Neuronal stem cell (in vitro differentiated cells): ENCODE measurements around the gene ATRX.

Experiments used
- DNase-seq: peaks from one replicate; pipeline ENCODE4 v3.0.0-alpha.2; 2013; ENCODE audit warnings: low spot score
- H2AFZ ChIP-seq: one replicate; pipeline ENCODE4 v1.6.1; 2013; ENCODE audit warnings: mild to moderate bottlenecking, low read length, inconsistent platforms
- H2AK5ac ChIP-seq: 2 replicates; pipeline ENCODE4 v1.6.1; 2013; ENCODE audit warnings: low read depth, mild to moderate bottlenecking, inconsistent platforms, low read length, moderate library complexity, mixed read lengths
- H2BK120ac ChIP-seq: 2 replicates; pipeline ENCODE4 v1.6.1; 2013; ENCODE audit warnings: low read depth, mild to moderate bottlenecking, inconsistent platforms, low read length, moderate library complexity, mixed read lengths
- H2BK12ac ChIP-seq: one replicate; pipeline ENCODE4 v1.6.1; 2013; ENCODE audit warnings: low read length, inconsistent platforms
- H2BK15ac ChIP-seq: 2 replicates; pipeline ENCODE4 v1.6.1; 2013; ENCODE audit warnings: mild to moderate bottlenecking, low read length, inconsistent platforms, mixed read lengths
- H2BK5ac ChIP-seq: one replicate; pipeline ENCODE4 v1.6.1; 2013; ENCODE audit warnings: inconsistent platforms, mild to moderate bottlenecking, low read length, moderate library complexity
- H3K14ac ChIP-seq: one replicate; pipeline ENCODE4 v1.6.1; 2013; ENCODE audit warnings: low read length, inconsistent platforms
- H3K18ac ChIP-seq: 2 replicates; pipeline ENCODE4 v1.6.1; 2013; ENCODE audit warnings: low read length, inconsistent platforms
- H3K23ac ChIP-seq: 2 replicates; pipeline ENCODE4 v1.6.1; 2013; ENCODE audit warnings: low read depth, mild to moderate bottlenecking, mixed read lengths, low read length, inconsistent platforms; ENCODE audit not compliant: poor library complexity
- H3K27ac ChIP-seq: replicated peaks from 3 replicates; pipeline ENCODE4 v1.5.1; 2013; ENCODE audit warnings: low read length, inconsistent platforms
- H3K27me3 ChIP-seq, 3 experiments: 2 replicates each; pipeline ENCODE4 v1.6.1; 2013; ENCODE audit warnings: low read length in 3 of 3, mild to moderate bottlenecking in 2 of 3, inconsistent platforms in 1 of 3, low read depth in 1 of 3, mixed read lengths in 1 of 3, moderate library complexity in 1 of 3; ENCODE audit not compliant: control insufficient read depth in 3 of 3, insufficient read depth in 3 of 3
- H3K36me3 ChIP-seq, 2 donors: replicated peaks in 1 of 2; 2 replicates each; pipeline ENCODE4 v1.6.1; 2013; ENCODE audit warnings: low read length in 2 of 2; ENCODE audit not compliant: control insufficient read depth in 2 of 2, insufficient read depth in 2 of 2
- H3K4ac ChIP-seq: 2 replicates; pipeline ENCODE4 v1.6.1; 2013; ENCODE audit warnings: inconsistent platforms, mild to moderate bottlenecking, low read length, moderate library complexity
- H3K4me1 ChIP-seq, 2 donors: 1 replicate in 1 of 2; 2 replicates in 1 of 2; pipeline ENCODE4 v1.6.1; 2013; ENCODE audit warnings: low read length in 2 of 2, low read depth in 1 of 2; ENCODE audit not compliant: control insufficient read depth in 2 of 2, insufficient read depth in 1 of 2
- H3K4me2 ChIP-seq: one replicate; pipeline ENCODE4 v1.6.1; 2013; ENCODE audit warnings: mild to moderate bottlenecking, low read length, inconsistent platforms; ENCODE audit not compliant: insufficient read depth, poor library complexity, severe bottlenecking
- H3K4me3 ChIP-seq, 2 donors: 2 replicates each; pipeline ENCODE4 v1.5.1; 2013; ENCODE audit warnings: low read length in 2 of 2, mild to moderate bottlenecking in 2 of 2, inconsistent platforms in 1 of 2, moderate library complexity in 1 of 2
- H3K79me1 ChIP-seq: one replicate; pipeline ENCODE4 v1.6.1; 2013; ENCODE audit warnings: low read depth, mild to moderate bottlenecking, inconsistent platforms, low read length, moderate library complexity
- H3K9ac ChIP-seq: one replicate; pipeline ENCODE4 v1.6.1; 2013; ENCODE audit warnings: mild to moderate bottlenecking, low read depth, low read length, inconsistent platforms; ENCODE audit not compliant: poor library complexity
- H3K9me3 ChIP-seq, 2 donors: replicated peaks in 1 of 2; 2 replicates each; pipeline versions ENCODE3 to v1.6.1; 2013; ENCODE audit warnings: low read length in 2 of 2, mild to moderate bottlenecking in 2 of 2, inconsistent platforms in 1 of 2, low read depth in 1 of 2, mixed read lengths in 1 of 2, moderate library complexity in 1 of 2; ENCODE audit not compliant: control insufficient read depth in 2 of 2, insufficient read depth in 1 of 2
- H4K8ac ChIP-seq: one replicate; pipeline ENCODE4 v1.6.1; 2013; ENCODE audit warnings: low read depth, mild to moderate bottlenecking, inconsistent platforms, low read length, moderate library complexity
- H4K91ac ChIP-seq: one replicate; pipeline ENCODE4 v1.6.1; 2013; ENCODE audit warnings: low read length, low read depth, mild to moderate bottlenecking, inconsistent platforms; ENCODE audit not compliant: poor library complexity
- WGBS, 2 donors: extraction: QIAGEN DNeasy Blood & Tissue Kit; methylation state at CpG; one replicate each; pipeline ENCODE4 v1.1.7; 2013; ENCODE audit warnings: missing lambda C conversion rate in 2 of 2, mixed read lengths in 1 of 2; ENCODE audit not compliant: insufficient read length in 2 of 2, insufficient replicate concordance in 1 of 2; ENCODE audit errors: extremely low coverage in 2 of 2; 5-methylcytosine and 5-hydroxymethylcytosine counted together

ATRX gene

DNA sequence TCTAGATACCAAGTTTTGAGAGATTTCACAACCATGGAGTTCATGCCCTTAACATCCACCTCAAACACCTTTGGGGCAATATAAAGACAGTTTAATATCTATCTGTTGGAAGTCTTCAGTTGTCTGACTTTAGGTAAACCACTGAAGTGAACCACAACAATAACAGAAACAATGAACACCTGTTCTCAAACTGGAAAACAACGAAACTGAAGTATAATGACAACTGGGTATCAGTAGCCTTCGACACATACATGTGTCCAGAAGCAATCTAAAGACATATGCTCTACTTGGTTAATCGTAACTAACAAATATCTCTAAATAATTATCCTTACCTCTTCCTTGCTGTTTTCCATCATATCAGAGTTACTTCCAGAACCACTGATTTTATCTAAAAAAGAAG, 87.8 kb downstream of the ATRX start:
- H3K4ac ChIP-seq = no peak overlapping the region
- no peak overlapping the region for H2BK5ac ChIP-seq
- no peak overlapping the region for H2AK5ac ChIP-seq
- no peaks in the 10 kb centered on the region for H3K9me3 ChIP-seq
- H3K4me3 ChIP-seq = no peak overlapping the region
- WGBS, 2 donors = no CpG with 5 or more reads among the region's 3 CpGs
- no peak overlapping the region for H4K8ac ChIP-seq
- H2BK15ac ChIP-seq = no peak overlapping the region
- no peak overlapping the region for H3K18ac ChIP-seq
- H2BK12ac ChIP-seq = no peak overlapping the region
- H2BK120ac ChIP-seq = no peak overlapping the region
- H3K27ac ChIP-seq = no peak overlapping the region
- no peak overlapping the region for H3K4me2 ChIP-seq
- peaks cover 1% of the 10 kb centered on the region for H3K79me1 ChIP-seq
- no peak overlapping the region for H4K91ac ChIP-seq
- H3K4me1 ChIP-seq = no peaks in the 10 kb centered on the region
- H3K14ac ChIP-seq = no peak overlapping the region
- no peak overlapping the region for H3K9ac ChIP-seq
- peaks cover 0 to 59% of the 10 kb centered on the region in 2 donors for H3K36me3 ChIP-seq
- no peaks in the 10 kb centered on the region for H3K27me3 ChIP-seq
- no peak overlapping the region for H3K23ac ChIP-seq
- H2AFZ ChIP-seq = no peak overlapping the region
- no peak for DNase-seq

DNA sequence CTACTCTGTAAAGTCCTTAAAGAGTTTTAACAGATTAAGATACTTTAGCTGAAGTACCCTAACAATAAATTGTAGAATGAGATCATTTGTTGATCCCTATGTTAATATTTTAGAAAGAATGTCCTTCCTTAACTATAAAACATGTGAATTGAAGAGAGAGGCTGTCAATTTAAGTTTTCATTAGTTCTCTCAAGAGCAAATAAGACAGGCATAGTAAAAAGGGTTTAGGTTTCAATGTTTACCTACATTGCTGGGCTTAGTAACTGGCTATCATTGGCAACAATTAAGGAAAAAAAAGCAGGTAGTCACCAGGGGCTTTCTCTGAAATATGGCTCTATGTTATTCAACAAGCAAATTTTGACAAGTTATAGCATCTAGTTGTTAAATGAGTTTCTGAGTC, 91.5 kb downstream of the ATRX start:
- H3K14ac ChIP-seq = no peak overlapping the region

DNA sequence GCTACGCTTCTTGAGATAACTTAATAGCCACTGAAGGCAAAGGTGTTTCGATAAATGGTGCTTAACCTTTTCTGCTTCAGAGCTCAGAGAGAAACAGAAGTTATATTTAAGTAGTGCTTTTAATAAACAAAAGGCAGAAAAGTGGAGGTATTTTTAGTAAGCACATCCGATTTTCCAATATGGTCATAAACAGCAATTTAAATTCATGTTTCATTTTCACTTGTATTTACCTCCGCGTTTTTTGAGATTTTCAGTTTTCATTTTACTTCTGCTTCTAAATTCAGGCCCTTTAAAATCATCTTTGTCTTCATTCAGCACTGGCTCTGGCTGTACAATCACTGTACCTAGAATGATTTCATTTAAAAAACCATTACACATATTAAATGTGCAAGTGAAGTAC, 92.4 kb downstream of the ATRX start:
- Histone ChIP-seq H3K4me2 (no peak overlapping the region), H3K79me1 (no peaks in the 10 kb centered on the region), H4K91ac (no peak overlapping the region), H3K18ac (no peak overlapping the region), H2AFZ (no peak overlapping the region), H2BK120ac (no peak overlapping the region), H3K27me3 (no peaks in the 10 kb centered on the region), H3K23ac (no peak overlapping the region), H3K36me3 (peaks cover 0 to 86% of the 10 kb centered on the region in 2 donors), H3K9me3 (no peaks in the 10 kb centered on the region), H2BK12ac (no peak overlapping the region), H3K27ac (no peak overlapping the region), H3K14ac (no peak overlapping the region), H4K8ac (no peak overlapping the region), H2BK15ac (no peak overlapping the region), H3K4me3 (no peak overlapping the region), H3K9ac (no peak overlapping the region), H2BK5ac (no peak overlapping the region), H2AK5ac (no peak overlapping the region), H3K4ac (no peak overlapping the region), H3K4me1 (no peaks in the 10 kb centered on the region)
- no peak for DNase-seq
- WGBS, 2 donors = no CpG with 5 or more reads among the region's 5 CpGs

More for the DNA sequence above, 91.5 kb downstream of the ATRX start:
- Histone ChIP-seq H4K91ac (no peak overlapping the region), H3K36me3 (peaks cover 0 to 80% of the 10 kb centered on the region in 2 donors), H3K79me1 (no peaks in the 10 kb centered on the region), H3K4me3 (no peak overlapping the region), H3K4ac (no peak overlapping the region), H2AFZ (no peak overlapping the region), H3K23ac (no peak overlapping the region), H2BK15ac (no peak overlapping the region), H3K27ac (no peak overlapping the region), H2AK5ac (no peak overlapping the region), H2BK120ac (no peak overlapping the region), H2BK5ac (no peak overlapping the region), H3K4me1 (no peaks in the 10 kb centered on the region), H3K9ac (no peak overlapping the region), H3K4me2 (no peak overlapping the region), H3K27me3 (no peaks in the 10 kb centered on the region), H3K9me3 (no peaks in the 10 kb centered on the region), H4K8ac (no peak overlapping the region), H3K18ac (no peak overlapping the region), H2BK12ac (no peak overlapping the region)
- DNase-seq = no peak

DNA sequence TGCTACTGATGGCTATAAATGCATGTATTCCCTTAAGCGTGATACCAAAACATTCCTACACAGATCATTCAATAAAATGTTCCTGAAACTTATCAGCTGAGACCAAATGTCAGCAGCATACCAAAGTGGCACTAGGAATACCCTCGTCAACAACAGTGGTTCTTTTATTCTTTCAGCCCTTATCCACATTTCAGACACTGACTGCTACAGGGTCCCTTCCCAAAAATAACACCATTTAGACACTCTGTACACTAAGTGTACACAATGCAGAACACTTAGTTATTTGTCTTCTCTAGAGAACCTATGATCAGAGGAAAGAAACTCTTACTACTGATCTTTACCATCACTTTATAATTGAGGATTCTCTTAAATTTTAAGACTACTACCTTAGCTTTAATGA, 94.1 kb downstream of the ATRX start:
- no peak overlapping the region for H2BK5ac ChIP-seq
- H3K18ac ChIP-seq = no peak overlapping the region
- no peaks in the 10 kb centered on the region for H3K9me3 ChIP-seq
- H3K27me3 ChIP-seq = no peaks in the 10 kb centered on the region
- no peaks in the 10 kb centered on the region for H3K79me1 ChIP-seq
- no peak overlapping the region for H3K4me3 ChIP-seq
- no peak overlapping the region for H2AFZ ChIP-seq
- DNase-seq = no peak
- H3K36me3 ChIP-seq = peaks cover 0 to 84% of the 10 kb centered on the region in 2 donors
- no peak overlapping the region for H2BK120ac ChIP-seq
- no peak overlapping the region for H2BK12ac ChIP-seq
- H3K9ac ChIP-seq = no peak overlapping the region
- H3K14ac ChIP-seq = no peak overlapping the region
- no peak overlapping the region for H4K91ac ChIP-seq
- H2AK5ac ChIP-seq = no peak overlapping the region
- H3K23ac ChIP-seq = no peak overlapping the region
- no peak overlapping the region for H3K4ac ChIP-seq
- H3K4me1 ChIP-seq = no peaks in the 10 kb centered on the region
- no peak overlapping the region for H3K4me2 ChIP-seq
- no peak overlapping the region for H3K27ac ChIP-seq
- H2BK15ac ChIP-seq = no peak overlapping the region
- no peak overlapping the region for H4K8ac ChIP-seq
- no CpG with 5 or more reads among the region's 2 CpGs for WGBS, 2 donors
